PFSK-1 (cell line): Measurements from ENCODE around the gene PRDM16.

Source experiments
- FOXP2 ChIP-seq: optimal IDR thresholded peaks from 2 replicates; pipeline ENCODE3; 2011; ENCODE audit warnings: borderline replicate concordance, control low read depth, inconsistent platforms; ENCODE audit not compliant: insufficient read depth; ENCODE audit errors: extremely low read length, extremely low read depth
- POLR2AphosphoS5 ChIP-seq: IDR thresholded peaks from 2 replicates; pipeline ENCODE4 v1.6.1; 2012; ENCODE audit warnings: low read depth, mild to moderate bottlenecking, control low read depth, low read length, moderate library complexity
- REST ChIP-seq, 2 experiments: IDR thresholded peaks; 2 replicates each; pipeline versions ENCODE4 v1.6.1 to v1.8.0; 2011 to 2012; ENCODE audit warnings: low read depth in 2 of 2, low read length in 2 of 2, control low read depth in 1 of 2, inconsistent platforms in 1 of 2, mild to moderate bottlenecking in 1 of 2, moderate library complexity in 1 of 2; ENCODE audit not compliant: insufficient read depth in 1 of 2
- SIN3A ChIP-seq: IDR thresholded peaks from 2 replicates; pipeline ENCODE4 v1.6.1; 2012; ENCODE audit warnings: mild to moderate bottlenecking, low read length, moderate library complexity, borderline replicate concordance; ENCODE audit not compliant: insufficient read depth
- TAF1 ChIP-seq: IDR thresholded peaks from 2 replicates; pipeline ENCODE4 v1.6.1; 2012; ENCODE audit warnings: low read length, control low read depth, borderline replicate concordance; ENCODE audit not compliant: insufficient read depth

PRDM16 gene

GRCh38 chr1:3205815-3206214, 136.8 kb downstream of the PRDM16 start:
- TF ChIP-seq POLR2AphosphoS5 (no peak), REST (IDR thresholded peaks at IDR 0.05; ENCODE audit: insufficient read depth in 1 of 2, low read depth in 2 of 2, low read length in 2 of 2) (no peak), TAF1 (no peak), FOXP2 (no peak), SIN3A (no peak)

GRCh38 chr1:3206696-3207095, 137.7 kb downstream of the PRDM16 start:
- no peak for TF ChIP-seq TAF1
- TF ChIP-seq REST (IDR thresholded peaks at IDR 0.05; ENCODE audit: insufficient read depth in 1 of 2, low read depth in 2 of 2, low read length in 2 of 2) = no peak
- TF ChIP-seq FOXP2 = no peak

- TF ChIP-seq POLR2AphosphoS5 = no peak
- no peak for TF ChIP-seq FOXP2
- no peak for TF ChIP-seq REST (IDR thresholded peaks at IDR 0.05; ENCODE audit: insufficient read depth in 1 of 2, low read depth in 2 of 2, low read length in 2 of 2)
- TF ChIP-seq SIN3A = no peak
- TF ChIP-seq TAF1 = no peak
These were observed 138.3 kb downstream of the PRDM16 start for GRCh38 chr1:3207217-3207848.

- TF ChIP-seq TAF1 (no peak), REST (IDR thresholded peaks at IDR 0.05; ENCODE audit: insufficient read depth in 1 of 2, low read depth in 2 of 2, low read length in 2 of 2) (no peak), POLR2AphosphoS5 (no peak), FOXP2 (no peak), SIN3A (no peak)
These were observed 139.8 kb downstream of the PRDM16 start for GRCh38 chr1:3208819-3209200.

GRCh38 chr1:3209201-3209600, 140.2 kb downstream of the PRDM16 start:
- TF ChIP-seq TAF1 (no peak), SIN3A (no peak), REST (IDR thresholded peaks at IDR 0.05; ENCODE audit: insufficient read depth in 1 of 2, low read depth in 2 of 2, low read length in 2 of 2) (no peak), FOXP2 (no peak), POLR2AphosphoS5 (no peak)
